Measurements from ENCODE around the gene ACAD9. TPM values are rescaled to one million over a fixed set of nuclear protein-coding genes. Genes with fewer than 3 reads are reported as not detected.

ACAD9 gene
- total and polyA plus RNA-seq, 2 of the 13 experiments (the other 11 are each of a cell fraction or from before 2014, with no cell fraction given) = 15.3 to 38.2 TPM

DNA sequence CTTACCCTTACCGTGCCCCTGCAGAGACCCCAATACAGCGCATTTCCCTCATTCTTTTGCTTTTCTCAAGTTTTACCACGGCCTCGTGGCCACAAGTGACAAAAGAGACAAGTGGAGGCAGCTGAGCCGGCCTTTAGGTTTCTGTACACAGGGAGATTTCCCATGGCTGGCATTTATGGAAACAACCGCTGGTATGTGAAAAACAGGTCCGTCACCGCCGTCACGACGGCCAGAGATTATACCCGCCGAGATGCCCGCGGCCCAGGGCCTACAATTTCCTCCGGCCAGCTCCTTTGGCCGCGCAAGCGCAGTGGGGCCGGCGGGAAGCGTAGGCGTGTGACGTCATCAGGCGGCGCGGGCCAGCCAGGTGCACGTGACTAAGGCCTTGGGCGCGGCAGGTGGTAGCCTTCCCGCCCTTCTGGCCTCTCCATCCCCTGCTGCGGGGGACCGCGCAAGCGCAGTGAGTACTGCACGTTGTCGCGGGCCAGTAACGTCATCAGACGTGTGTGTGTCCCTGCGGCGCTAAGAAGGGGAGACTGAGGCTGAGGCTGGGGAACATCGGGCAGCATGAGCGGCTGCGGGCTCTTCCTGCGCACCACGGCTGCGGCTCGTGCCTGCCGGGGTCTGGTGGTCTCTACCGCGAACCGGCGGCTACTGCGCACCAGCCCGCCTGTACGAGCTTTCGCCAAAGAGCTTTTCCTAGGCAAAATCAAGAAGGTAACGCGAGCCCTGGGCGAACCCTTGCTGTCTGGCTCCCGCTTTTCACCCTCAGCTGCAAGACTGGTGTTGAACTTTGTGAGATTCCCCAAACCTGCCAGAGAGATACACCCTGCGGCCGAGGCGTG is at the start of gene ACAD9 (continued):
- TF ChIP-seq, protein P1, sequence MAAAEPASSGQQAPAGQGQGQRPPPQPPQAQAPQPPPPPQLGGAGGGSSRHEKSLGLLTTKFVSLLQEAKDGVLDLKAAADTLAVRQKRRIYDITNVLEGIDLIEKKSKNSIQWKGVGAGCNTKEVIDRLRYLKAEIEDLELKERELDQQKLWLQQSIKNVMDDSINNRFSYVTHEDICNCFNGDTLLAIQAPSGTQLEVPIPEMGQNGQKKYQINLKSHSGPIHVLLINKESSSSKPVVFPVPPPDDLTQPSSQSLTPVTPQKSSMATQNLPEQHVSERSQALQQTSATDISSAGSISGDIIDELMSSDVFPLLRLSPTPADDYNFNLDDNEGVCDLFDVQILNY (CRISPR knock-in tag; conservative IDR thresholded peaks at IDR 0.05) = peak; percentile 96
- no peak for TF ChIP-seq MAFG (CRISPR knock-in tag; IDR thresholded peaks at IDR 0.05)
- TF ChIP-seq UBTF (CRISPR knock-in tag; IDR thresholded peaks at IDR 0.05) = peak; percentile 84
- TF ChIP-seq ZNF775 (CRISPR knock-in tag; IDR thresholded peaks at IDR 0.05; ENCODE audit: borderline replicate concordance) = no peak
- no peak for TF ChIP-seq NR3C1 (CRISPR knock-in tag; IDR thresholded peaks at IDR 0.05)
- peak; percentile 97 for TF ChIP-seq ZNF224 (CRISPR knock-in tag; IDR thresholded peaks at IDR 0.05)
- peak; percentile 95; the same call in 1 of the 2 replicates for TF ChIP-seq SMYD3 (CRISPR knock-in tag; IDR thresholded peaks at IDR 0.05)
- TF ChIP-seq NFE2L2 (IDR thresholded peaks at IDR 0.05; ENCODE audit: low read length) = no peak
- peak; percentile 86; the same call in 1 of the 3 replicates for TF ChIP-seq MXI1 (IDR thresholded peaks at IDR 0.05; ENCODE audit: borderline replicate concordance, low read depth, low read length)
- TF ChIP-seq NR2F1 (CRISPR knock-in tag; IDR thresholded peaks at IDR 0.05) = 0 out of 4 replicates have a peak, but pooled peaks of 1 of the 2 experiments have one; percentile 25
- TF ChIP-seq, protein P2, sequence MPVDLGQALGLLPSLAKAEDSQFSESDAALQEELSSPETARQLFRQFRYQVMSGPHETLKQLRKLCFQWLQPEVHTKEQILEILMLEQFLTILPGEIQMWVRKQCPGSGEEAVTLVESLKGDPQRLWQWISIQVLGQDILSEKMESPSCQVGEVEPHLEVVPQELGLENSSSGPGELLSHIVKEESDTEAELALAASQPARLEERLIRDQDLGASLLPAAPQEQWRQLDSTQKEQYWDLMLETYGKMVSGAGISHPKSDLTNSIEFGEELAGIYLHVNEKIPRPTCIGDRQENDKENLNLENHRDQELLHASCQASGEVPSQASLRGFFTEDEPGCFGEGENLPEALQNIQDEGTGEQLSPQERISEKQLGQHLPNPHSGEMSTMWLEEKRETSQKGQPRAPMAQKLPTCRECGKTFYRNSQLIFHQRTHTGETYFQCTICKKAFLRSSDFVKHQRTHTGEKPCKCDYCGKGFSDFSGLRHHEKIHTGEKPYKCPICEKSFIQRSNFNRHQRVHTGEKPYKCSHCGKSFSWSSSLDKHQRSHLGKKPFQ (CRISPR knock-in tag; IDR thresholded peaks at IDR 0.05; ENCODE audit: insufficient replicate concordance) = peak; percentile 87
- peak; percentile 98 for TF ChIP-seq NFKB2 (CRISPR knock-in tag; IDR thresholded peaks at IDR 0.05; ENCODE audit: borderline replicate concordance)
- TF ChIP-seq, protein P3, sequence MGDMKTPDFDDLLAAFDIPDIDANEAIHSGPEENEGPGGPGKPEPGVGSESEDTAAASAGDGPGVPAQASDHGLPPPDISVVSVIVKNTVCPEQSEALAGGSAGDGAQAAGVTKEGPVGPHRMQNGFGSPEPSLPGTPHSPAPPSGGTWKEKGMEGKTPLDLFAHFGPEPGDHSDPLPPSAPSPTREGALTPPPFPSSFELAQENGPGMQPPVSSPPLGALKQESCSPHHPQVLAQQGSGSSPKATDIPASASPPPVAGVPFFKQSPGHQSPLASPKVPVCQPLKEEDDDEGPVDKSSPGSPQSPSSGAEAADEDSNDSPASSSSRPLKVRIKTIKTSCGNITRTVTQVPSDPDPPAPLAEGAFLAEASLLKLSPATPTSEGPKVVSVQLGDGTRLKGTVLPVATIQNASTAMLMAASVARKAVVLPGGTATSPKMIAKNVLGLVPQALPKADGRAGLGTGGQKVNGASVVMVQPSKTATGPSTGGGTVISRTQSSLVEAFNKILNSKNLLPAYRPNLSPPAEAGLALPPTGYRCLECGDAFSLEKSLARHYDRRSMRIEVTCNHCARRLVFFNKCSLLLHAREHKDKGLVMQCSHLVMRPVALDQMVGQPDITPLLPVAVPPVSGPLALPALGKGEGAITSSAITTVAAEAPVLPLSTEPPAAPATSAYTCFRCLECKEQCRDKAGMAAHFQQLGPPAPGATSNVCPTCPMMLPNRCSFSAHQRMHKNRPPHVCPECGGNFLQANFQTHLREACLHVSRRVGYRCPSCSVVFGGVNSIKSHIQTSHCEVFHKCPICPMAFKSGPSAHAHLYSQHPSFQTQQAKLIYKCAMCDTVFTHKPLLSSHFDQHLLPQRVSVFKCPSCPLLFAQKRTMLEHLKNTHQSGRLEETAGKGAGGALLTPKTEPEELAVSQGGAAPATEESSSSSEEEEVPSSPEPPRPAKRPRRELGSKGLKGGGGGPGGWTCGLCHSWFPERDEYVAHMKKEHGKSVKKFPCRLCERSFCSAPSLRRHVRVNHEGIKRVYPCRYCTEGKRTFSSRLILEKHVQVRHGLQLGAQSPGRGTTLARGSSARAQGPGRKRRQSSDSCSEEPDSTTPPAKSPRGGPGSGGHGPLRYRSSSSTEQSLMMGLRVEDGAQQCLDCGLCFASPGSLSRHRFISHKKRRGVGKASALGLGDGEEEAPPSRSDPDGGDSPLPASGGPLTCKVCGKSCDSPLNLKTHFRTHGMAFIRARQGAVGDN (CRISPR knock-in tag; IDR thresholded peaks at IDR 0.05) = peak; percentile 99
- TF ChIP-seq, protein P4, sequence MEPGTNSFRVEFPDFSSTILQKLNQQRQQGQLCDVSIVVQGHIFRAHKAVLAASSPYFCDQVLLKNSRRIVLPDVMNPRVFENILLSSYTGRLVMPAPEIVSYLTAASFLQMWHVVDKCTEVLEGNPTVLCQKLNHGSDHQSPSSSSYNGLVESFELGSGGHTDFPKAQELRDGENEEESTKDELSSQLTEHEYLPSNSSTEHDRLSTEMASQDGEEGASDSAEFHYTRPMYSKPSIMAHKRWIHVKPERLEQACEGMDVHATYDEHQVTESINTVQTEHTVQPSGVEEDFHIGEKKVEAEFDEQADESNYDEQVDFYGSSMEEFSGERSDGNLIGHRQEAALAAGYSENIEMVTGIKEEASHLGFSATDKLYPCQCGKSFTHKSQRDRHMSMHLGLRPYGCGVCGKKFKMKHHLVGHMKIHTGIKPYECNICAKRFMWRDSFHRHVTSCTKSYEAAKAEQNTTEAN (CRISPR knock-in tag; conservative IDR thresholded peaks at IDR 0.05) = peak; percentile 98
- no peak for TF ChIP-seq SSRP1 (CRISPR knock-in tag; IDR thresholded peaks at IDR 0.05)
- peak; percentile 95 for TF ChIP-seq CBX1 (IDR thresholded peaks at IDR 0.05; ENCODE audit: low read depth)

Measured in HepG2 (cell line).